HuH-7.5 (cell line): ENCODE results near the gene RPE.
A peak's percentile ranks its signal among the peaks of the same experiment; 100 is the strongest.

Experiments used
- DNase-seq: peaks from one replicate; pipeline ENCODE4 v3.0.0; 2011; ENCODE audit warnings: low spot score

The RPE gene

DNA sequence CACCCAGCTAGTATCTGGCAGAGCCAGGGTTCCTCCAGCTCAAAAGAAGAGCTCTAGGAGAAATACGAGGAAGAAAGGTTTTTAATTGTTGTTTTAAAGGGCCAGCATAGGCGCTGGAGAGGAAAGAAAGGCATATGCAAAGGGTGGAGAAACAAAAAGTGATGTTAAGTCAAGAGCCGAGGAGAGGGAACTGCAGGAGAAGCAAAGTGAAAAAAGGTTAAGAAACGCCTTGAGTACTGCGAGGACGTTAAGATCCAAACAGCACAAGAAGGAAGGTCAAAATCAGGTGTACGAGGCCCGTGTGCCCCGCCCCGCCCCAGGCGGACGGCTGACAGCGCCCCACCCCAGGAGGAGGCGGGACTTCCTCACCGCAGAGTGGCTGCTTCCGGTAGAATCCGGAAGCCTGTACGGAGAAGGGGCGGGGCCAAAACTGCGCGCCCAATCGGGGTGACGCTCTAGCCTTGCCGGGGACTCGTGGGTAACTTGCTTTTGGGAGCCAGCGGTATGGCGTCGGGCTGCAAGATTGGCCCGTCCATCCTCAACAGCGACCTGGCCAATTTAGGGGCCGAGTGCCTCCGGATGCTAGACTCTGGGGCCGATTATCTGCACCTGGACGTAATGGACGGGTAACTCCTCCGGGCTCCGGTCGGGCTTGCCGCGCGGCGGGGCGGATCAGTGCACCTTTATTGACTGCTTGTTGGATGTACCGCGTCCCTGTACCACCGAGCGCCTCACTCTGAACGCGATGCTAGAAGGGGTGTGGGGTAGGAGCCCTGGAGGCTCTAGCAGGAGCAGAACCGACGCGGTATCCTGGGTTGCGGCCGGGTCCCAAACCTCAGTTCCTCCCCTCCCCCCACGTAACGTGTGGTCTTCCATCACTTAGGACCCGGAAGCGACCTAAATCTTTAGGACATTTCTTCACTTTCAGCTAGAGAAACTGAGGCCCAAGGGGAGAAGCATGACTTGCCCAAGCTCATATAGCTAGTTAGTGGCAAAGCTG, at the start of gene RPE:
Gene RPE, plus strand, starts transcription at position 481 of the 1,000 bp plus-strand sequence. Its CDS starts 24 bp downstream, at position 505.
- peak; percentile 65 for DNase-seq

DNA sequence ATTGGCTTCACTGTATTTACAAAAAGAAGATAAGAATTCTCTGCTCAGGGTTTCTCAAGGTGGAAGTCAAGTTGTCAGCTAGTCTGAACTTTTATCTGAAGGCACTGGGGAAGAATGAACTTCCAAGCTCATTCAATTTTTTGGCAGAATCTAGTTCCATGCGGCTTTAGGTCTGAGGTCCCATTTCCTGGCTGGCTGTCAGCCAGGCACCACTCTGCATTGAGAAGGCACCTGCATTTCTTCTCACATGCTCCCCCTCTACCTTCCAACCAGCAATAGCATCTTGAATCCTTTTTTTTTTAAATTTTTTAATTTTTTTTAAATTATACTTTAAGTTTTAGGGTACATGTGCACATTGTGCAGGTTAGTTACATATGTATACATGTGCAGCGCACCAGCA, 46.2 kb upstream of the RPE start:
- DNase-seq: no peak

DNA sequence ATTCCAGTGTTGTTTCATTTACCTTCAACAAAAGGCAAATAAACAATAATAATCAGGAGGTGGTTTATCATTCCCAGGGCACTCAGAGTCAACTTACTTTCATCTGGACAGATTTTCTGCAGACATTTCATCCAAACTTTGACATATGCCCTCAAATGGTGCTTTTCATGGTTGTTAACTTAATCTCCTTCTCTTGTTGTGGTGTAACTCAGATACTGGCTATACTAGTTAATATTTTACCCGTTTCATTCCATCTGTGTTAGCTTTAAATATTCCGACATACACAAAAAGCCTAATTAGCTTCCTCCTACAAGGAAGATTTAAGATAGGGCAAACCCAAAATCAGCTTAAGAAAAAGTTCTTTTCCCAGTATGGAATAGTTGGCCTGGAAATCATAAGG, 44.4 kb upstream of the RPE start:
- DNase-seq: no peak

DNA sequence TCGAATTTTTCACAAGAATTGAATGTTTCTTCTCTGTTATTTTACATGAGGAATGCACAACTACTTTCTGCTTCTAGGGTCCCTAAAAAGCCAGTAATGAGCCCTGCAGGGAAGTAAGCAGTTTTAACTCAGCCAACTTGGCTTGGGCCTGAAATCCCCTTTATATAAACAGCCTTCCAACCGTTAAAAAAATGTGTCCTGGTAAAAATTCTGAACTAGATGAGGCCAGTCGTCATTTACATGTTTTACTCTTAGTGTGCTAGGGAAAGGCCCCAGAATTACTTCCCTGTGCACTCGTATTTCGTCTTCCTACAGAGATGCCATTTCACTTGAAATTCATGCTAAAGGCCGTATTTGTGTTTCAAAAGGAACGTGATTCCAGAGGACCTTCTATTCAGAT, 42.4 kb upstream of the RPE start:
- no peak for DNase-seq

DNA sequence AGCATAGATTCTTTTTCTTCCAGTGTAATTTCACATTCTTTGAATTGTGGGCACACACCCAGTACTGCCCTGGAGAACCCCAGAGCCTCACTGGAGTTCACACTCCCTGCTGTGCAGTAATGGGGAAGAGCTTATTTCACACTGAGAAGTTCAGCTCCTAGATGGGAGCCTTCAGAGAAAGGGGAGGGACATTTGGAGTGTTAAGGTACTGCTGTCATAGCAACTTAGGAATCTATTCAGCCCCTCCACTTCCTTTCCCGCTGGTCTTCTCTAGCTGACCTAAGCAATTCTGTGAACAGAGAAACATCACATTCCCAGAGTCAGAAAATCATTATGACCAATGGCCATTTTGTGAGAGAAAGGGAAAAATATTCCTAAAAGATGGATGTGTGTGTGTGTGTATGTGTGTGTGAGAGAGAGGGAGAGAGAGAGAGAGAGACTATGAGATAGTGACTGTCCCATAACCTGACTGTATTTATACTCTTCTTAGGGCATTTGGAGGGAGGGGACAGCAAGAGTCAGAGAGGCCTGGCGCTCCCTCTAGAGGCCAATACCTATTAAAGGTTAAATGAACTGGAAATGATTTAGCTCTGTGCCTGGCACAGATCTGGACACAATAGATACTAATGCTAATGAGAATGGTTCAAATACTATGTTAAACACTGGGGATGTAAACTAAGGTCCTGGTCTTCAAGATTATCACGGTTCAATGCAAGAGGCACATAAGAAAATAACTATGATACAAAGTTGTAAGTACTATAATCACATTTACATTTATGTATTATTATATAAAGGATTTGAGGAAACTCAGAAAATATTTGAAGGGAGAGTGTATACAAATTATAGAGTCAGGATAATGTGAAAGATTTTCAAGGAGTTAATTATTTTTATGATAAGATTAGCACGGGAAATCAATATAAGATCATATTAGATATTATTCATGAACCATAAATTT, 41.5 kb upstream of the RPE start:
- DNase-seq: peak; percentile 10

DNA sequence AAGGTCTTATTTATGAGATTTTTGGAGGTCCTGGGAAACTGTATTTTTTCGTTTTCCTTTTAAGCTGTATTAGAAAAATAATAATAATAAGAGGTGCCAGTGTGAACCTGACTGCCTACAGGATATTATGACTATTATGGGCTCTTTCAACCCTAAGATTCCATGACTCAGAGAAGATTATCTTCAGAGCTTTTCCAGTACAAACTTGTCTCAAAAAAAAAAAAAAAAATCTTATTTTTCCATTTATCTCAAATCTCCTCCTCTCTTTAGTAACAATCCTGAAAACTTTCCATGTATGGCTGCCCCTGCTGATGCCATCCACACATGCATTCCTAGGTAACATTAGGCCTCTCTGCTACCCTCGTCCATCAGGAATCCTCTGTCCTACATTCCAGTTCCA, 36.7 kb upstream of the RPE start:
- no peak for DNase-seq

DNA sequence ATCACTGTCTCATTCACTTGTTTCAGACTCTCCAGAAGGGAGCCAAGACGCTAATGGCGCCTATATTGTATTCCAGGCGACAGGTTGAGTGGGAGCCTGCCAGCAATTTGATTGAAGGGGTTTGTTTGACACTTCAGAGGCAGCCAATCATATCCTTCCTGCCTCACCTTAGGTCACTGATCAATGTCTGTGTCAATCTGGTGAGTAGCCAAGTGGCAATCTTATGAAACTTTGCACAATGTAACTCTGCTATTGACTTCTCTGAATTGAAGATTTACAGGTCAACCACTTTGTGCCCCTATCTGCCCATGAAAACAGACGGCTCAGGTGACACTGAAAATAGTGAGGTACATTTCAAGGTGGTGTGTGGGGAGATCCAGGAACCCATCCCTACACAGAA, 32.7 kb upstream of the RPE start:
- DNase-seq: no peak

DNA sequence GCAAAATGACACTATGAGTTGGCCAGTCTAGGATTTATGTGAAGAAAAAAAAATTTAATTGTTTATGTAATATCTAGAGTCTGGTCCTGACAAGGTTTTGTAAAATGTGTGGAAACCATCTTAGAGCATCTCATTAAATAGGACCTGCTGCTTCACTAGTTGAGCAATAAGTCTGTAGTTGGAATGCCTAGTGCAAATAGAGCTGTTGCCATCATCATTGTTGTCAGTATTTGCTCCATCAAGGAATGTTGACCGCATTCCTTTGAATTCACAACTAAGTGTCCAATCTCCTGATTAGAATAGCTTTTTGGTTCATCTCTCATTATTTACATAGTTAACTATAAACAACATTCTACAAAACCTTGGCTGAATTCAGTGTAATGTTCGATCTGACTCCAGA, 32.2 kb upstream of the RPE start:
- no peak for DNase-seq

DNA sequence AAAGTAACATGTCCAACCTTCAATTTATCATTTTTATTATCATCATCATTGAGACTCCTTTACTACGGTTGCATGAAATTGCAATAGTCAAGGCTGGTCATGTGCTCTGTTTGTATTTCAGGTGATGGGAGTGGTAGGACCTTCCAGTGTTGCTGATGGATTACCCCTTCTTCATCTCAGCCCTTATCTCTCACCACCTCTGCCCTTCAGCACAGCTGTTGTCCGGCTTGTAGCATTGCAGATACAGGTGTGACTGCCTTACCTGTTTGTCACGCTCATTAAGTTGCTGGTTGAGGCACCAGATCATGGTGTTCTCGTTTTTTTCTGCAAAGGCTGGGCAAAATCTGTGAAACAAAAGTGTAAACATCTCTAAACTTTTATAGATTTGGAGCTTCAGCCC, 31.7 kb upstream of the RPE start:
- no peak for DNase-seq

DNA sequence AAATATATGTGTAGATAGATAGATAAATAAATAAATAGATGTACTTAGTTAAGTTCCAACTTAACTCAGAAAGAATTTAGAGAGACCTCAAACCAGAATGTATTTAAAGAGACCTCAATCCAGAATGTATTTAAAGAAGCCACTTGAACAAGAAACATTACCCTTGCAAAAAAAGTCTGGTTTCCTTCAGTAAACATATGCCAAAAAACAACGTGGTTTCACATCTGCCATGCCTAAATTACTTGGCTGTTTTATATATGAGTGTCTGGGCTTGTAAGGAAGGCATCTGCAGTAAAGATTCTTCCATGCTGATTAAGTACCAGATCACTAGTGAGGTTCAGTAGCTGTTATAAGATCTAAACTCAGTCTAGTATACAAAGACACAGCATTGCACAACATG, 29.1 kb upstream of the RPE start:
- DNase-seq: no peak

DNA sequence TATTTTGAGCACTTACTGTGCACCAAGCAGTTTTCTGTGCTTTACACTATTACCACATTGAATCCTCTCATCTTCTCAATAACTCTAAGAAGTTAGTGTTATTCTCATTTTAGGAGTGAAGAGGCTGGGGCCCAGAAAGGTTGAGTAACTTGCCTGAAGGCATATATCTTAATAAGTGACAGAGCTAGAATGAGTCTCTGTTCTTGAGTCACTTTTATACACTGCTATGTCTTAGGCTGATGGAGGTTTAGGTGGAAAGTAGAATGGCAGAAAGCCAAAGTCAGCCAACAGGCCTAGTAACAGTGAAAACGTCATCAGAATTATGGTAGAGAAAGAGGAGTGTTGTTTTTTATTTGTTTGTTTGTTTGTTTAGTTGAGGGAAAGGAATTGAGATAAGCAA, 27.9 kb upstream of the RPE start:
- no peak for DNase-seq

DNA sequence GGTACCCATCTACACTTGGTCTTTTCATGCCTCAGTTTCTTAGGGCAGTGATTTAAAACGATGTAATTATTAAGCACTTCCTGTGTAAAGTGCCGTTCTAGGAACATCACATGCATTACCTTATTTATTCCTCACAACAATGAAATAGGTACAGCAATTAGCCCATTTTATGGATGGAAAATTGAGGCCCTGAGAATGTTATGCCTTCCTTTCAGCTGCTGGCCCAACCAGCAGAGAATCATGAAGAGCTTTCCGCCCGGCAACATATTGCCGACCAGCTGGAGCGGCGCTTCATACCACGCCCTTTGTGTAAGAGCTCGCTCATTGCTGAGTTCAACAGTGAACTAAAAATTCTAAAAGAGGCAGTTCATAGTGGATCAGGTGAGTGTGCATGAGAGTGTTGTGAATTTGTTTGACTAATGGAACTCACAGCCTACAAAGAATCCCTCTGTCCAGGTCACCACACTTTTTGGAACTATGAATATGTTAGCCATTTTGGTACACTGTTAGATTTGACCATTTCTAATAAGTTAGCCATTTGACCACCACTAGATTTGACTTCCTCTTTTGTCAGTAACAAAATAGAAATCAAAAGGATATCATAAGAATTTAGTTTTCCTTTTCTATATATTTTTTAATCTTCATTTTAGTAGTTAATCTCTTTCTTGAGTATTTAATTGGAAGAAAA, 25.6 kb upstream of the RPE start:
- DNase-seq: no peak

DNA sequence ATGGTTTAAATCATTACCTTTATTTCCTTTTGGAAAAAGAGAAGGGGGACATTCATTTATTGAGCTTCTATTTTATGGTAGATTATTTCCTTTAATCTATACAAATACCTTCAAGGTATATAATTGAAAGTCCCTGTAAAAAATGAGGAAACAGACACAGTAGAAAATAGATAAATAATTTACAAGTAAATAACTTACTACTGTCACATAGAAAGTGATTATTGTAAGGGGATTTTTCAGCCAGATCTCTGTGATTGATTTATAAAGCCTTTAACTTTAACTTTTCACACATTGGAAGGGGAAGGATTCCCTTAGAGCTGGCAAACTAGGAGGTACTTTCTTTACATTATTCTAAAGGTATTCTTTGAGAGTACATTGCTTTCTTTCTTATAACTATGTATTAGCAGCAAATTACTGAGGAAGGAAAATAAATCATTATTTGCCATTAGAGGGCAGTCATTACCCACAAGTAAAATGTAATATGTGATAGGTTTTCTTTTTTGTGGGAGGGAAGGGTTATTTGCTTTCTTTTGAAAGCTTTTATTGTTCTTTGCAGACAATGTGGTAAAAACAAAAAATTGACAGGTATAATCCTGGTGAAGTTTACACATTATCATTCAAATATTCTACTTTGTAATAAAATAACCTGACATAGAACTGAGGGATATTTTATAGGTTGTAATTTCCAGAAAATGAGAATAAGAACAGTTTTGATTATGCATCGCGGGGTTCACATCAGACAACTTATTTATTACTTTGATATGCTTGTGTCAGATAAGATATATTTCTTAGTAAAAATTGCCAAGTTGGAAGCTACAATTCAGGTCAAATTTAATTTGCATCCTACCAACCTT, 24.8 kb upstream of the RPE start:
- DNase-seq: no peak

DNA sequence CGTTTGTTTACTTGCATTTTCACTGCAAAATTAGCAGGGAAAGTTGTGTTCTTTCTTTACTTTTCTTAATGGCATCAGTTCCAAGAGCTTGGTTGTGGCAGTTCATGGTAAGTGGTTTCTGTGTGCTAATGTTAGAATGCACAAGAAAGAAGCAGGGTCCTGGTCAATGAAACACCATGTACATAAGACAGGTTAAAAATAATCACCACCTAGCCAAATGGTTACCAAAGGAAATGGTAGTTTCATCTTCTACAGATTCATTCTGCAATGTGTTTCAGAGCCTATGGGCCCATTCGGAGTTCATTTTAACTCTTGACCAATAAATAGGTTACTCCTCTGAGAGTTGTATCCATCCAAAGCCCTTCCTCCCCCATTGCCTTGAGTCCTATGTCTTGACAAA, 18.1 kb upstream of the RPE start:
- no peak for DNase-seq

DNA sequence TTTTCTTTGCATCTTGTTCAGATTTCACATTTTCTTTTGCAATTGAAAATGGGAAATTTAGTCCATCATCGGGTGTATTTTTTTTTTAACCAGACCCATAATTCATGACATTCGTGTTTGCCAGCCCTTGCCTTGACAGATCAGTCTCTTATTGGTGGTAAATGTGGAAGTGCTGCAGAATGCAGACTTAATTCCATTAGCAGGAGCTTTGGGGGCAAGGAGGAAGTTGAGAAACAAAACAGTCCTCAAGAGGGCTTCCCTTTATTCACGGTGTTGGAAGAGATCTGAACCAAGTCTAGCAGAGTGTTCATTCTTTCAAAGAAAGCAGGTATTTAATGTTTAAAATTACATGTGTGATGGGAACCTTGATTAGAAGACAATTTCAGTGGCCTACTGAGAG, 16.6 kb upstream of the RPE start:
- no peak for DNase-seq

DNA sequence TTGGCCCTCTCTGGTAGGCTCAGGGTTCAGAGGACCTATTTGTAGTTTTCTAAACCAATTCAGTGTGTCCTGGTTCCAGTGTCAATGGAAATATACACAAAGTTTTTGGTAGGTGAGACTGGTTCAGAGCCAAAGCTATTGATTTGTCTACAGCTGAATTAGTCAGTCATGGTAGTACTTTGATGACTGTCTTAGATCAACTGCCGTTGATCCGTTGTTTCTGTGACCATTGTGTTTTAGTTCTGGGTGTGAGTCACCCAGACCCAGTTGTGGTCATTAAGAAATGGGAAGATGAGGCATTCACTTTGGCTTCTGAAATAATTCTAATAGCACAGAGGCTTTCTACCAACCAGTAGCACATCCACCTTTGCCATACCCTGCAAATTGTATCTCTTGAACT, 16.0 kb upstream of the RPE start:
- DNase-seq: no peak

DNA sequence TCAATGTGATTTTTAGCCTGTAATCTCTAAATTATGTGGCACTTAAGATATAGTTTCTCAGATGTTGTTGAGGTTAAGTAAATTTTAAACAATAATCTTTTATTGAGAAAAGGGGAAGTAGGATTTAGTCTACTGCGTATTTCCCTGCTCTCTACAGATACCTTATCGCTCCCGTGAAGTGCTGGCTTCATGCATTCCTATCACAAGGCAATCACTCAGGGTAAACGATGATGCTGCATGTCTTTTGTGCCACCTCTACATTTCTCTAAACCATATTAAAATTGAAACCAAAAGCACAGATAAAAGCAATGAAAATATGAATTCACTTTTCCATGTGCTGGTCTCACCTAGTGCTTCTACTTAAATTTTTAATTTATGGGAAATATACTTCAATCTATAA, 14.4 kb upstream of the RPE start:
- DNase-seq: no peak

DNA sequence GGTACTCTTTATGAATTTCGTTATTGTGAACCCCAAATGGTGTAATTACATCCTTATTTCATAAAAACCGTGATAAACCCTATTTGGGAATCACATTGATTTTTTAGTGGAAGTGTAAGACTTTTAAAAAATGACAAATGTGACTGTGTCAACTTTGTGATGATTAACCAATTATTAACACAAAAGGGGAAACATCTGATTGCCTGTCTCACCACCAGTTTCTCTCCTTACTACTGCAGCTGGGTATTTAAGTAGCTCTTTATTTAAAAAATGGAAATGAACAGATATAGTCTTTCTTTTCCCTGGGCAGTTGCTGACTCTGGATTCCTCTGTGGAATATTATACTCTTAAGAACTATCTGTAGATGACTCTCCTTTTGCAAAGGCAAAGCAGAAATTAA, 11.6 kb upstream of the RPE start:
- no peak for DNase-seq

DNA sequence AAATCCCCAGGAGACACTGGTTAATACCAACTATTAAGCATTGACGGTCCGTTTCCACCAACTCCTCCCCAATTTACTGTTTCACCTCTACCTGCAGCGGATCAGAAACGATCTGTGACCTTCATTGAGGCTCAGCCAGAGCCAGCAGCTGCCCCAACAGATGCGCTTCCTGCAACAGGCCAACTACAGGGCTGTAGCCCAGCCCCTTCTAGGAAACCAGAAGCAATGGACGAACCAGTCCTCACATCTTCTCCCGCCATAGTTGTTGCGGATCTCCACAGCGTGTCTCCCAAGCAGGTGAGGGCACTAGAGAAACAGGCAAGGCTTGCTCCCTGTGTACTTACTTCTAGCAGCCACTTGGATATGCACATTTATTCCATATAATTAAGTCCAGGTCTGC, 8.5 kb upstream of the RPE start:
- no peak for DNase-seq

DNA sequence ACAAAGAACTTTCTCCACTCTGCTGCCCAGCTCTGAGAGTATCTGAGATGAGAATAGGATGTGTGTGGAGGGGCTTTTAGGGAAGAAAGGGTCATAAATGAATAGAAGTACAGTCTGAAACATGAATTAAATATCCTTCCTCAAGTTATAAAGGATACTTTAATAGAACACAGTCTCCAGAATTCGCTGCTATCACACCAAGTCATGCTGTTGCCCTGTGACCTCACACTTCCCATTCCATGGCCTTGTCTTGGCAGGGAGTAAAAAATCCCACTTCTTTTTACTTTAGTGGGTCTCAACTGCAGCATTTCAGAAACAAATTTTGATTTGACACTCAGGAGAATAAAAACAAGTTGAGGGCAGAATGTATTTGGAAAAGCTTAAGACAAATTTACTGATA, 3.8 kb upstream of the RPE start:
- no peak for DNase-seq
